Effector memory CD8-positive, alpha-beta T cell (primary cell): ENCODE results near the gene MTFP1.

ENCODE experiments used
- ATAC-seq: fragments of 150-1000 bp; cut with Tn5 transposase; replicated peaks from 2 replicates; pipeline ENCODE4 v1.10.0; 2021; ENCODE audit warnings: mild to moderate bottlenecking, moderate library complexity
- DNase-seq, 3 experiments: peaks; one replicate each; pipeline ENCODE4 v3.0.0; 2021
- H3K27ac Mint-ChIP-seq, 2 donors: one replicate each; pipeline ENCODE4 v1.8.0; 2022; ENCODE audit warnings: mild to moderate bottlenecking in 2 of 2, mixed read lengths in 2 of 2, moderate library complexity in 2 of 2
- H3K27me3 Mint-ChIP-seq, 2 donors: one replicate each; pipeline ENCODE4 v1.8.0; 2022; ENCODE audit warnings: mixed read lengths in 2 of 2
- H3K36me3 Mint-ChIP-seq: one replicate; pipeline ENCODE4 v1.8.0; 2022; ENCODE audit warnings: mild to moderate bottlenecking, moderate library complexity, mixed read lengths; ENCODE audit not compliant: insufficient read depth
- H3K4me1 Mint-ChIP-seq, 2 donors: one replicate each; pipeline ENCODE4 v1.8.0; 2022; ENCODE audit warnings: low read depth in 2 of 2, mixed read lengths in 2 of 2
- H3K4me3 Mint-ChIP-seq, 2 donors: one replicate each; pipeline ENCODE4 v1.8.0; 2022; ENCODE audit warnings: mild to moderate bottlenecking in 2 of 2, mixed read lengths in 2 of 2, moderate library complexity in 2 of 2
- H3K9me3 Mint-ChIP-seq, 2 donors: one replicate each; pipeline ENCODE4 v1.8.0; 2022; ENCODE audit warnings: mixed read lengths in 2 of 2

The MTFP1 gene

GRCh38 chr22:30423959-30424533 lies 1.5 kb upstream of the MTFP1 start:
- DNase-seq: peak; percentile 93 to 97 (median 96)
- Mint-ChIP-seq H3K9me3 (no peaks in the 10 kb centered on the region), H3K27me3 (no peaks in the 10 kb centered on the region), H3K4me1 (peaks cover 42 to 44% of the 10 kb centered on the region in 2 donors), H3K36me3 (peaks cover 37% of the 10 kb centered on the region), H3K27ac (peak overlapping the region; percentile 96 to 98), H3K4me3 (peak overlapping the region; percentile 92 to 93)
- ATAC-seq: peak; percentile 82

- H3K27ac Mint-ChIP-seq: peak overlapping the region; percentile 97 to 98
- no peaks in the 10 kb centered on the region for H3K9me3 Mint-ChIP-seq
- no peak for ATAC-seq
- H3K4me1 Mint-ChIP-seq: peaks cover 42 to 44% of the 10 kb centered on the region in 2 donors
- no peak for DNase-seq
- no peaks in the 10 kb centered on the region for H3K27me3 Mint-ChIP-seq
- peaks cover 40% of the 10 kb centered on the region for H3K36me3 Mint-ChIP-seq
- H3K4me3 Mint-ChIP-seq: peak overlapping the region; percentile 92 to 93
These were observed 838 bp upstream of the MTFP1 start for GRCh38 chr22:30424534-30425326.

GRCh38 chr22:30425327-30425615 lies 297 bp upstream of the MTFP1 start:
- Mint-ChIP-seq H3K27ac (peak overlapping the region; percentile 97), H3K4me1 (peaks cover 42 to 44% of the 10 kb centered on the region in 2 donors), H3K4me3 (peak overlapping the region; percentile 92 to 93), H3K36me3 (peaks cover 37% of the 10 kb centered on the region), H3K9me3 (no peaks in the 10 kb centered on the region), H3K27me3 (no peaks in the 10 kb centered on the region)
- DNase-seq (no peak), ATAC-seq (no peak)

GRCh38 chr22:30426388-30427353 lies 1.1 kb downstream of the MTFP1 start:
- H3K9me3 Mint-ChIP-seq: no peaks in the 10 kb centered on the region
- DNase-seq (peak; percentile 86 to 89 (median 88)), ATAC-seq (peak; percentile 47)
- H3K36me3 Mint-ChIP-seq: peaks cover 37% of the 10 kb centered on the region
- peak overlapping the region; percentile 92 to 93 for H3K4me3 Mint-ChIP-seq
- peak overlapping the region; percentile 97 for H3K27ac Mint-ChIP-seq
- no peaks in the 10 kb centered on the region for H3K27me3 Mint-ChIP-seq
- peaks cover 41 to 42% of the 10 kb centered on the region in 2 donors for H3K4me1 Mint-ChIP-seq

GRCh38 chr22:30427871-30428270 lies 2.3 kb downstream of the MTFP1 start:
- peaks cover 30% of the 10 kb centered on the region in 2 donors for H3K4me1 Mint-ChIP-seq
- no peaks in the 10 kb centered on the region for H3K9me3 Mint-ChIP-seq
- H3K36me3 Mint-ChIP-seq: peaks cover 31% of the 10 kb centered on the region
- H3K27me3 Mint-ChIP-seq: no peaks in the 10 kb centered on the region
- ATAC-seq (no peak), DNase-seq (no peak)
- H3K27ac Mint-ChIP-seq: peak overlapping the region; percentile 56 to 97
- no peak overlapping the region for H3K4me3 Mint-ChIP-seq

GRCh38 chr22:30429887-30430286 lies 4.3 kb downstream of the MTFP1 start:
- no peak for ATAC-seq
- Mint-ChIP-seq H3K36me3 (peaks cover 25% of the 10 kb centered on the region), H3K27me3 (no peaks in the 10 kb centered on the region), H3K4me3 (no peak overlapping the region), H3K9me3 (no peaks in the 10 kb centered on the region), H3K27ac (peak overlapping the region in 1 of 2 donors; percentile 16), H3K4me1 (peaks cover 22 to 25% of the 10 kb centered on the region in 2 donors)
- DNase-seq: no peak

- H3K36me3 Mint-ChIP-seq: peaks cover 28% of the 10 kb centered on the region
- no peak overlapping the region for H3K4me3 Mint-ChIP-seq
- H3K27ac Mint-ChIP-seq: peak overlapping the region in 1 of 2 donors; percentile 72
- peaks cover 26 to 28% of the 10 kb centered on the region in 2 donors for H3K4me1 Mint-ChIP-seq
- DNase-seq (no peak), ATAC-seq (no peak)
- no peaks in the 10 kb centered on the region for H3K27me3 Mint-ChIP-seq
- H3K9me3 Mint-ChIP-seq: peaks cover 4 to 10% of the 10 kb centered on the region in 2 donors
These were observed 5.4 kb downstream of the MTFP1 start for GRCh38 chr22:30430933-30431332.

- H3K4me1 Mint-ChIP-seq: peaks cover 19 to 20% of the 10 kb centered on the region in 2 donors
- H3K4me3 Mint-ChIP-seq: no peak overlapping the region
- DNase-seq (no peak), ATAC-seq (no peak)
- H3K27ac Mint-ChIP-seq: no peak overlapping the region
- peaks cover 29% of the 10 kb centered on the region for H3K36me3 Mint-ChIP-seq
- peaks cover 6 to 17% of the 10 kb centered on the region in 2 donors for H3K9me3 Mint-ChIP-seq
- H3K27me3 Mint-ChIP-seq: peaks cover 0 to 1% of the 10 kb centered on the region in 2 donors
These were observed 6.5 kb downstream of the MTFP1 start for GRCh38 chr22:30432096-30432495.

- ATAC-seq (no peak), DNase-seq (no peak)
- Mint-ChIP-seq H3K9me3 (peaks cover 6 to 20% of the 10 kb centered on the region in 2 donors), H3K4me3 (no peak overlapping the region), H3K27me3 (peaks cover 0 to 6% of the 10 kb centered on the region in 2 donors), H3K36me3 (peaks cover 29% of the 10 kb centered on the region), H3K27ac (peak overlapping the region in 1 of 2 donors; percentile 32), H3K4me1 (peaks cover 16 to 19% of the 10 kb centered on the region in 2 donors)
These were observed 7.0 kb downstream of the MTFP1 start for GRCh38 chr22:30432520-30432919.

GRCh38 chr22:30433227-30433626 lies 7.7 kb downstream of the MTFP1 start:
- no peak for ATAC-seq

GRCh38 chr22:30433773-30434172 lies 8.2 kb downstream of the MTFP1 start:
- Mint-ChIP-seq H3K36me3 (peaks cover 30% of the 10 kb centered on the region), H3K4me3 (no peak overlapping the region), H3K27ac (peak overlapping the region in 1 of 2 donors; percentile 98), H3K27me3 (peaks cover 11 to 18% of the 10 kb centered on the region in 2 donors), H3K4me1 (peaks cover 16 to 19% of the 10 kb centered on the region in 2 donors), H3K9me3 (peaks cover 6 to 20% of the 10 kb centered on the region in 2 donors)
- no peak for ATAC-seq
- no peak for DNase-seq

More at GRCh38 chr22:30433227-30433626, 7.7 kb downstream of the MTFP1 start:
- no peak for DNase-seq
- peaks cover 6 to 20% of the 10 kb centered on the region in 2 donors for H3K9me3 Mint-ChIP-seq
- peaks cover 31% of the 10 kb centered on the region for H3K36me3 Mint-ChIP-seq
- no peak overlapping the region for H3K4me3 Mint-ChIP-seq
- peak overlapping the region in 1 of 2 donors; percentile 32 for H3K27ac Mint-ChIP-seq
- peaks cover 16 to 19% of the 10 kb centered on the region in 2 donors for H3K4me1 Mint-ChIP-seq
- H3K27me3 Mint-ChIP-seq: peaks cover 6 to 13% of the 10 kb centered on the region in 2 donors

GRCh38 chr22:30434843-30435242 lies 9.3 kb downstream of the MTFP1 start:
- ATAC-seq (no peak), DNase-seq (no peak)
- Mint-ChIP-seq H3K4me3 (peak overlapping the region; percentile 8 to 78), H3K36me3 (peaks cover 26% of the 10 kb centered on the region), H3K27ac (peak overlapping the region; percentile 98 to 99), H3K9me3 (peaks cover 6 to 20% of the 10 kb centered on the region in 2 donors), H3K4me1 (peaks cover 16 to 19% of the 10 kb centered on the region in 2 donors), H3K27me3 (peaks cover 22 to 27% of the 10 kb centered on the region in 2 donors)

- ATAC-seq (peak; percentile 93), DNase-seq (peak; percentile 80 to 83 (median 81))
- H3K27ac Mint-ChIP-seq: peak overlapping the region; percentile 98 to 99
- H3K4me1 Mint-ChIP-seq: peaks cover 16 to 19% of the 10 kb centered on the region in 2 donors
- peak overlapping the region; percentile 76 to 78 for H3K4me3 Mint-ChIP-seq
- peaks cover 6 to 20% of the 10 kb centered on the region in 2 donors for H3K9me3 Mint-ChIP-seq
- H3K27me3 Mint-ChIP-seq: peaks cover 30 to 36% of the 10 kb centered on the region in 2 donors
- H3K36me3 Mint-ChIP-seq: peaks cover 30% of the 10 kb centered on the region
These were observed 10.1 kb downstream of the MTFP1 start for GRCh38 chr22:30435674-30436126.
